Mesenteric fat pad (tissue), 1 donor: ENCODE measurements around the gene TREM2. TPM values are rescaled to one million over a fixed set of nuclear protein-coding genes. Genes with fewer than 3 reads are reported as not detected.
"Not testable (repeated sequence)": the region's sequence is repeated elsewhere in the genome, so short reads cannot be mapped to it uniquely, and the experiment has no call there.

Source experiments
- DNase-seq: peaks from one replicate; pipeline ENCODE4 v3.0.0-alpha.2; 2020; ENCODE audit warnings: low spot score
- long read RNA-seq: library from polyadenylated mRNA; unstranded; transcript quantifications from one replicate; pipeline ENCODE4 v2.0.0, GENCODE V29; 2020
- total RNA-seq: library from RNA; stranded (reverse); fragmentation: NEBNext Ultra II Directional; extraction: Animal tissue kit (Norgen Biotek cat#: 25700); gene quantifications from one replicate; pipeline ENCODE4 v1.2.1, GENCODE V29; 2021
- donor health status: DM: yes; HTN: yes; CAD: no.

The TREM2 gene
- total RNA-seq: 11.0 TPM
- long read RNA-seq, partial matches to known transcripts: 0 of 1 reads
- long read RNA-seq, other reads (novel, unspliced or antisense): 0 of 1 reads

DNA sequence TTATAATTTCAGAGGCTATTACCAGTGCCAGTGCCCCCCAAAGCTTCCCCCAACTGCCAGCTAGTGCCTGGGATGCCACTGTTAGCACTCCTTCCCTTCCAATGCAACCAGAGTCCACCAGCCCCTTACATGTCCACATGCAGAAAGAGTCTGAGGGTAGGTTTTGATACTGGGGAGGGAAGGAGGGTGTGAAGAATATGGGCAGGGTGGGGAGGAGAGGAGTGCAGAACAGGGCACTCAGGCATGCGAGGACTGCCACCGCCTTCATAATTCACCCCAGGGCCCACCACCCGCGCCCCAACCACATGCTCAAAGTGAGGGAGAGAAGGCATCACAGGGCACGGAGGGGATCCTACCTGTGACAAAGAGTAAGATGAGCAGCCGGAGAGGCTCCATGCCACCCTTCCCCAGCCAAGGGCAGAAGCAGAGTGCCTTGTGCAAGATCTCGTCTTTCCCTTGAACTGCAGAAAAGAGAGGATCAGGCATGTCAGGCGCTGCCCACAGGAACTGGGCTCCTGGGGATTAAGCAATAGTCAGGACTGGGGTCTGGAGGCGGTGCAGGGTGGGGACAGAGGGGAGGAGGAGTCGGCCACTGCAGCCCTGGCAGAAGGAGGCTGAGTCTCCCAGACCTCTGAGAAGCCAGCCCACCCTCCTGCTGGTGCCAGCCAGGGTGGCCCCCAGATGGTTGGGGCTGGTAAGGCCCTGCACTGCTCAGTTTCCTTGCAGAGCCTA lies at the start of gene TREM2:
Gene TREM2 (minus strand): TSS at position 430 of the 732 bp plus-strand sequence. CDS start 34 bp downstream, at position 396.
- no peak for DNase-seq

DNA sequence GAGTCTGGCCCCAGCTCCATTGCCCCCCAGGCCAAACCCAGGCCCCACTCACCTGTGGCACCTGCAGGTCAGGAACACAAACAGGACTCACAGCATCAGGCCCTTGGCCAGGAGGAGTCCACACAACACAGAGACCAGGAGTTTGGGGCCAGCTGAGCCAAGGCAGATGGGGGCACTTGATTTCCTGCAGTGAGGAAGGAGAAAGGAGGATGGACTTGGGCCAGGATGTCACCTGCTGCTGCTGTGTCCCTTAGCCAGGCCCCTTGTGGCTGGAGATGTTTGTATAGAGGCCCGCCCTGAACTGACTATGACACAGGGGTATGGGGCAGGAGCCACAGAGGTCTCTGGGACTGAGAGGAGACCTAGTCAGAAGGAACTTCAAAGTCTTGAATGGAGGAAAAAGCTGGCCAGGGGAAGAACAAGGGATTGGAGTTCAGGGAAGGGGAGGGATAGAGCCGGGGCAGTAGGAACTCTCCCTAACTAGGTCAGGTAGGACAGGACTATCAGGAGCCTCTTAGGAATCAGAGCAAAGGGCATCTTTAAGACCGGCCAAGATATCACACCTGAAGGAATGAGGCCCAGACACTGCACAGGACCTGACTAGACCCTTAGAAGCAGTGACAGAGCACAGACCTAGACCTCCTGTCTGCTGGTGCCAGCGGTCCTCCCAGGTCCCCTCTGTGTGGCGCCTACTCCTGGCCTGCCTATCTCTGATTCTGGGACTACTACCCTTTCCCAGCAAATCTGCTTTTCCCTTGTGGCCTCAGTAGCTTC lies 46.8 kb upstream of the TREM2 start:
- peak; percentile 72 for DNase-seq

DNA sequence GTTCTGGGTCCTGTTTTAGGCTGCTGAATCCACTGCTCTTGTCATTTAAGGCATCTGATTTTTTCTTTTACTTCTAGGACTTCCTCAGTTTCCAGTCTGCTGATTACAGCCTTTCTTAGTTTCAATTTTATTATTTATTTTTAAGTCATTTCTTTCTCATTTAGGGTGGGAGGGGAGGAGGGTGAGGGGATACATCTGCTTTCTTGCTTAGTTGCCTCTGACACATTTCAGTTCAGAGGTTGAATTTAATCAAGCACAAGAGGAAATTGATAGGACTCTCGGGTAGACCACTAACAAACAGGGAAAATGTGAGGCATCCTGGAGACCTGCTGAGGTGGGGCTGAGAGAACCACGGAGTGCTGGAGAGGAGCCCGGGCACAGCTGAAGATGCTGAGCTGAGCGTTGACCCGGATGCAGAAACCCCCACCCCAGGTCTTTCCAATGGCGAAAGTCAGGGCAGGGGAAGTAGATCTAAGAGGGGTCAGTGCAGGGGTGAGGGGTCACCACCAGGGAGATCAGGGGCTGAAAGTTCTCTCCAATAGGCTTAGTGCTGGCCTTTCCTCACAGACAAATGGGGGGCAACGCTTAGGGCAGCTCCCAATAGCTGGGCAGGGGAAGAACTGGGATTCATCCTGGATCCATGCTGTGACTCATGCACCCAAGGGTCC lies 45.7 kb upstream of the TREM2 start:
- DNase-seq: peak; percentile 67

DNA sequence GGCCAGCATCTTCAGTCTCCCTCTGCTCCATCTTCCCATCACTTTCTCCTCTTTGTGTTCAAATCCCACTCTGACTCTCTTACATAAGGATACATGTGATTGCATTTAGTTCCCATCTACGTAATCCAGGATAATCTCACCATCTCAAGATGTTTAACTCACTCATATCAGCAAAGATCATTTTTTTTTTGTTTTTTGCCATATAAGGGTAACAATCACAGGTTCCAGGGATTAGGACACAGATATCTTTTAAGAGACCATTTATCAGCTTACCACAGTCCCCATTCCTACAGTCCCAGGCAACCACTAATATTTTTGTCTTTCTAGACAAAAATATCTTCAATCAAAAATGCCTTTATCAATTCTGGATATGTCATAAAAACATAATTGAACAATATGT lies 41.2 kb upstream of the TREM2 start:
- DNase-seq: no peak

DNA sequence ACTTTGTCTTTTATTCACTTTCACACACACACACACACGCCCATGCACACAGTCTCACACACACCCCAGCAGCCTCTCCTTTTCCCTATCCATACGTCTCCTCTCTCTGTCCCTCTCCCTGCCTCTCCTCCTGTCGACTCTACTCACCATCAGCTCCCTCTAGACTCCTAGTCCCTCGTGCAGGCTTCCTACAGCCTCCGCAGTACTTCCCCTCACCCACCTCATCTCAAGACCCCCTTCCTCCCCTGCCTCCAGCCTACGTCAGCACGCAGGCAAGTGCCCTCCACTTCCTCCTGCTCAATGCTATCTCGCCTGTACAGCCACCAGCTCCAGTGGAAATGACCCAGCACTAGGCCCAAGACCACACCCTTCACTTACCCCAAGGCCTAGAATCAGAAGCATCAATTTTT lies 38.9 kb upstream of the TREM2 start:
- peak; percentile 41 for DNase-seq

DNA sequence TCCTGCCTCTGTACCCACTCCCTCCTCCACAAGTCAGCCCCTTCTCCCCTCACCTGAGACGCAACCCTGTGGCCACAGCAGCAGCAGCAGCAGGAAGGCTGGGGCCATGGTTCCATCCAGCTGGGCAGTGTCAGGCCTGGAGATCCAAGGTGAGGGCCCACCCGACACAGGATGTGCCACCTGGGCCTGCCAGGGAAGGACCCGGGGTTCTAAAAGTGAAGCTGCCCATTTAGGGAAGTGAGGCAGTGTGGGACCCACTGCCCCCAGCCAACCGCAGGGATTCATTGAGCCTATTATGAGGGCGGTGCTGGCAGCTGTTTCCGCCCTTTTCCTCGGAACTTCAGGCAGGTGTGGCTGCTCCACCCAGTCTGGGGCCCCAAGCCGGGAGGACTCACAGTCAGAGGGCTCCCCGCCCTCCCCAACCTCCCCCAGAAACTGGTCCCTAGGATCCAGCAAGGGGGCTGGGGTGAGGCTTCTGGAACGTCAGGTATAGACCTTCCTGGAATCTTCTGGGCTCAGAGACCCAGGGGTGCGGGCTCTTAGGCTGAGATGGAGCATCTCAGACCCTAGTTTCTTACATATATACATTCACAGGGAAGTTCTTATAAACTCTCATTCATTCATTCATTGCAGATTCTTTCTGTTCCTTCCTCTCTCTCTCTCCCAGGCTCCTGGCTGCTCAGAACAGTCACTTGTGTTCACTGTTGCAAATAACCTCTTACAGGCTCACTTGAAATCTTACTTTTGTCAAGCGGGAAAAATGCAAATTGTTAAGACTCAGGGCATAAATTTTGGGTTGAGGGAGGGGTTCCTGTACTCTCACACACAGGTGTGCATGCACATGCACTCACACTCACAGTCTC lies 38.2 kb upstream of the TREM2 start, which contains the start of gene TREML2:
Gene TREML2 (minus strand): TSS at position 249 of the 863 bp plus-strand sequence. CDS start 141 bp downstream, at position 108.
- peak; percentile 59 for DNase-seq

DNA sequence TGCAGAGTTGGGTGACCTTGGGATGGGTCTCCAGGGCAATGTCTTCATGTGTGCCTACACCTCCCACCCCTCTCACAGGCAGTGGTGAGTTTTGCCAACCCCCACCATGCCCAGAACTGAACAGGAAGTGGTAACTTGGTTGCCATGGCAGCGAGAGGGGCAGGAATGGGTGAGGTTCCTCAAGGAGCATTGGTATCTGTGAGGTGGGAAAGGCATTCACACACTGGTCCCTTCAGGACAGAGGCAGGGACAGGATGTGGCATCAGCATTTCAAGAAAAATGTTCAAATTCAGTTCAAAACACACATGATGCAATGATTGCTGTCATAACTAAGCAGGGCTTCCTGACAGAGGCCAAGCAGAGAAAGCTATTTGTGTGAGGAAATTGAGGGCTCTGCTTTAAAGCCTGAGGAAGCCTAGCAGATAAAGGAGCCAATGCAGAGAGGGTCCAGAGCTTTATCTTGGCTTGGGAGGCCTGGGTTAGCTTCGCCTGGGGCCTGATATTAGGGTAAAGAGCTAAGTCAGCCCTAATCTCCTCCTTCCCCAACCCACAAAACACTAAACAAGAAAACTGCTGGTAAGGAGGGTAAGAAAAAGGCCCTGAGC lies 37.5 kb upstream of the TREM2 start:
- DNase-seq: peak; percentile 74

DNA sequence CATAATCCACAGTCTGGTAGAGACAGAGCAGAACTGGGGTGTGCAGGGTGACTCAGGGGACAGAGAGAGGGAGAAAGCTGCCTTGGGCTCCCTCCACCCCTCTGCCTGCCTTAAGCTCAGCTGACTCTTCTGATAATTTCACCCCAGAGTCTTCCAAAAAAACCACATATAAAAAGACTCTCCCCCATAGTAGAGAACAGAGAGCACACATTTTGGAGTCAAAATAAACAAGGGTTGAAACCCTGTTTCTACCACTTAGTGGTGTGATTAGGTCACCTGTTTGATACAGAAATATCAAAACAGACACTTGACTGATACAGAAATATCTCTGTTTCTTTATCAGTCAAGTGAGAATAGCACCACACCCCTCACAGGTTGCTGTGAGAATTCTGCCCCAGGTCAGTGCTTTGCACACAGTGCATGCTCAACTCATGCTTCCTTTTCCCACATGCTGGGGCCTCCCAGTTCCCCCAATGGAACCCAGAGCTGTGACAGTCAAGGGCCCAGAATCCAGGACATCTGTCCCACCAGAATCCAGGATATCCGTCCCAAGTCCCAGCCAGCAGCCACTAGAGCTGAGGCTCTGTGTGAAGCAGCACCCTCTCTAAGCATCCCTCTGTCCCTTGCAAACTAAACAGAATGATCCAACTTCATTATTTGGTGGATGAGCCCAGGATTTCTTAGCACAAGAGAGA lies 36.8 kb upstream of the TREM2 start:
- peak; percentile 73 for DNase-seq

DNA sequence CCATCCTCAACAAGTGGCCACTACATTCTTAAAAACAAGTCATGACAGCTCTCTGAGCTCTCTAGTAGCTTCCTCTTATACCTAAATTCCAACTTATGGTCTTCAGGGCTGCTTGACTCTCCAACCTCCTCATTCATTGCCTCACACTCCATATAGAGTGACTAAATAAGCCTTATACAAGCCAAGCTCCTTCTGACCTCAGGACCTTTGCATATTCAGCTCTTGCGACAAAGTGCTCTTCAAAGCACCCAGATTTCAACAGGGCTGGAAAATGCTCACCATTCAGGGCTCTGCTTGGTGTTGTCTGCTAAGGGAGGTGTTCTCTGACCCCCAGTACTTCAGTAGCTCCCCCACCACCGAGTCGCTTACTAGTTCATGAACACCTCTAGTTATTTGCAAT lies 34.3 kb upstream of the TREM2 start:
- no peak for DNase-seq

DNA sequence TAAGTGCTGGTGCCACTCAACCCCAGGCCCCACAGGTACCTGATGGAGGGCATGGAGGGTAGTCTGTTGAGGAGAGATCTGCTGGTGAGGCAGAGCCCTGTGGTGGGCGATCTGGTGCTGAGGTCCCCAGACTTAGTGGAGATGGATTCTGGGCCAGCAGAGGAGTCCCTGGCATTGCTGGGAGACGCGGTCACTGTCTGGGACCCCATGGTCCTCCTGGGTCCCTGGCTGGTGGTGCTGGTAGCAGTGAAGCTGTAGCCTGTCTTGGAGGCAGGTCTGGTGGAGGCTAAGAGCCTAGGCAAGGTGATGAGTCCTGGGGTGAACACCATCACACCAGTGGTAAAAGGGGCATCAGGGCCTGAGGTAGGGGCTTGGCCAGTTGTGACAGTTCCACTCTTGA lies 31.5 kb upstream of the TREM2 start:
- no peak for DNase-seq

DNA sequence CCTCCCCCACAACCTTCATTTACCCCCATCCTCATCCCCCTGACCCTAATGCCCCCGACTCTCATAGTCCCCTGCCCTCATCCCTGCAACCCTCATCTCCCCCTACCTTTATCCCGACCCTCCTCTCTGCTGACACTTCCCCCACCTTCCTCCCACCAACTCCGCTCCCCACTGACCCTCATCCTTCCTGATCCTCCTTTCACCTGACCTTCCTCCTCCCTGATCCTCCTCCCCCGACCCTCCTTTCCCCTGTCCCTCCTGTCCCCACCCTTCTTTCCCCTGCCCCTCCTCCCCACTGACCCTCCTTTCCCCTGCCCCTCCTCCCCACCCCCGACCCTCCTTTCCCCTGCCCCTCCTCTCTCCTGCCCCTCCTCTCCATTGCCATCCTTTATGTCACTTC lies 31.0 kb upstream of the TREM2 start:
- no peak for DNase-seq

DNA sequence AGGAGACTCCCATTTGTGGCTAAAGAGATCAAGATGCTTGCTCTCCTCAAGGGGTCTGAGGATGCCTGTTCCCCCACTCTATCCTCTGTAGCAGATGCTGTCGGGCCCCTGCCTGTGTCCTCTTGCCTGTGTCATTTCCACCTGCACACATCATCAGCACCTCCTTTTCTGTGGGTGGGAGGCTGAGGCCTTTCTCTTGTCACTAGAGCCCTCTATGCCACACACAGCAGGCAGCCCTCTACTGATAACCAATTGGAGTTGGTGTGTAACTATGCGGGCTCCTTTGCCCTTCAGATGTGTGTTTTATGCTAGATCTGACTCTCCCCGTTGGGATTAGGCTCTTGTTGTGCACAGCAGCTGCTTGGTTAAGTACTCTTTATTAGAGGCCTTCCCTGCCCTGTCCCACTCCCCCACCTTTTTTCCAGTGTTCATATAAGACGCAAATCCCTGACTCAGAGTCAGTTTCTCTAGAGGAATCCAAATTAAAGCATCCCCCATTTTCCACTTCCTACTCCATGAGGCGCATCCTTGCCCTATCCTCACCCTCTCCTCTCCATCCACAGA lies 30.3 kb upstream of the TREM2 start:
- no peak for DNase-seq

DNA sequence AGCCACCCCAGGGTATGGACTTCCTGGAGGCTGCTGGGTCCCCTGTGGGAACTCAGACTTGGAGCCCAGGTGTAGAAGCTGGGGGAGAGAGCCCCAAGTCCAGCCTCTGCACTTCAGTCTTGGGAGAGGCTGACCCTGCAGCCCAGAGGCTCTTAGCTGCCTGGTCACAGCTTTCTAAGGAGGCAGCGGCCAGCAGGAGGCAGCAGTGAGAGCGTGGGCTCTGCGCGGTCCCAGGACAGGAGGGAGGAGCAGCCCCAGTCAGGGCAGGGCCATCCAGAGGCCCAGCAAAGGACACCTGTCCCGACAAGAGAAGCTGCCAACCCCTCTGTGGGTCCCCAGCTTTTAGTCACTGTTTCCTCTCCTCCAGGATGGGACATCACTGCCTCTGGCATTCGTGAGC lies 28.7 kb upstream of the TREM2 start:
- no peak for DNase-seq

DNA sequence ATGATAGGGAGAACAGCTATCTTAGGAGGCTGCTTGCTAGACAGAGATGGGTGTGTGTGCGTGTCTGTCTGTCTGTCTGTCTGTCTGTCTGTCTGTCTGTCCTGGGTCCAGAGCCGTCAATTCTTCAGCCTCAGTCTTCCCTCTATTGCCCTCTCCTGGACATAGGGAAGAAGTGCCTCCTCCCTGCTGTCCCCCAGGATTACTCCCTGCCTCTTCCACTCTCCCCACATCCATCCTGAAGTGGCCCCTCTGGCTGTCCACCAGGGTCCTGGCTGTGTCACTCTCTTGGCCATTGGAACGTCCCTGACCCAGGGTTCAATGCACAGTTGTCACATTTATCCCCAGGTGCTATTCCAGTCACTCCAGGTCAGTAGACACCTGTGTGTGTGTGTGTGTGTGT lies 27.9 kb upstream of the TREM2 start:
- no peak for DNase-seq

DNA sequence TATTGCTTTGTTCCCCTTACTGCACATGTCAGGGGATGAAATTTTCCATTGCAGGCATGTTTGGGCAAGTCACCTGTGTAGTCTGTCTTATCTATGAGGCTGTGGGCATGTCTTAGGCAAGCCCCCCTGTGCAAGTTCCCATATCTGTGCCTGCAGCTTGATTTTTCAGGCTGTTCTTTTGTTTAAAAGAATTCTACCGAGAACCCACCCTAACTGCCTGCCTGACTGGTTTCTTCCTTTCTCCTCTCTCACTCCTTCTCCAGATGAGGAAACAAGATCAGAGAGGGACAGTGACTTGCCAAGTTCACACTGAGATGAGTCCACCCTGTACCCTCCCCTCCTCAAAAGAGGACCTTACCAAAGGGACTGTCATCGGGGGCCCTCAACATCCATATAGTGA lies 27.1 kb upstream of the TREM2 start:
- DNase-seq: no peak

DNA sequence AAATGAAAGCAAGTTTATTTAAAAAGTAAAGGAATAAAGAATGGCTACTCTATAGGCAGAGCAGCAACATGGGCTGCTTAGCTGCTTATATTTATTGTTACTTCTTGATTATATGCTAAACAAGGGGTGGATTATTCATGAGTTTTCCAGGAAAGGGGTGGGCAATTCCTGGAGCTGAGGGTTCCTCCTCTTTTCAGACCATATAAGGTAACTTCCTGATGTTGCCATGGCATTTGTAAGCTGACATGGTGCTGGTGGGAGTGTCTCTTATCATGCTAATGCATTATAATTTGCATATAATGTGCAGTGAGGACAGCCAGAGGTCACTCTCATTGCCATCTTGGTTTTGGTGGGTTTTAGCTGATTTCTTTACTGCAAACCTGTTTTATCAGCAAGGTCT lies 26.1 kb upstream of the TREM2 start:
- not testable (repeated sequence) for DNase-seq

DNA sequence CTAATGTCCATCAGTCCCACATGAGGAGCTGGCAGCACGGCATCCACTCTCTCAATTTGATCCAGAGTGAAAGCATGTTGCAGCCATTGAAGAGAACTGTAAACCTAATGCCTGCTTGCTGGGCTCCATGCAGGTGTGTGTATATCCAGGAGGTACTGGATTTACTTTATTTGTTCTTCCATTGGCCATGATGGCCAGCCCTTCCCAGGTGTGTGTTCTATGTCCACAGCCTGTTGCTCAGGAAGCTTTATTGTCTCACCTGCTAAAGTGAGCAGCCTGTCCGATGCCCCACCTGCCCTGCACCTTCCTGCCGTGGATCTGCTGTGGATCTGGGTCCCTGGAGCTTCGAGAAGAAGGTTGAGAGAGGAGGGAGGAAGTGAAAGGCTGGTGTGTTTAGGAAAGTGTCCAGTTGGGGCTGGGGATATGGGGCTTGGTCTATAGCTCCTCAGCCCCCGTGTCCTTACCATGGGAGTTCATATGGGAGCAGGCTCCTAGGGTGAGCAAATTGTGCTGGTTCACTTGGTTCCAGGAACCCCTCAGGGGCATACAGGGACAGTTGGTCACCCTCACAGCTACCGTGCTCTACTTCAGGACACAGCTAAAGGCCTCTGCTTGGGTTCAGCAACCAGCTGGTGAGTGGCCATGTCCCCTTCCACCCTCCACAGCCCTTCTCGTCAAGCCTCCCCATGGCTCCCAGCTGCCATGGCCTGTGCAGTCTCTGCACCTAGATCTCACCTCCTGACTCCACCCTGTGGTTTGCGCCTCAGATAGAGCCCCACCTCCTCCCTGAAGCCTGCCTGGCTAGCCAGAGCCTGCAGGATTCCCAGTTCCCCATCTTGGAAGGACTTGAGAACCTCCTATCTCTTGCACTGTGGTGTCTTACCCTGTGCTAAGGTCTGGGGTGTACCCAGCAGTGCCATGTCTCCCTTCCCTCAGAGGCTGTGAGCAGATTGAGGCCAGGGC lies 25.3 kb upstream of the TREM2 start:
- DNase-seq: no peak

DNA sequence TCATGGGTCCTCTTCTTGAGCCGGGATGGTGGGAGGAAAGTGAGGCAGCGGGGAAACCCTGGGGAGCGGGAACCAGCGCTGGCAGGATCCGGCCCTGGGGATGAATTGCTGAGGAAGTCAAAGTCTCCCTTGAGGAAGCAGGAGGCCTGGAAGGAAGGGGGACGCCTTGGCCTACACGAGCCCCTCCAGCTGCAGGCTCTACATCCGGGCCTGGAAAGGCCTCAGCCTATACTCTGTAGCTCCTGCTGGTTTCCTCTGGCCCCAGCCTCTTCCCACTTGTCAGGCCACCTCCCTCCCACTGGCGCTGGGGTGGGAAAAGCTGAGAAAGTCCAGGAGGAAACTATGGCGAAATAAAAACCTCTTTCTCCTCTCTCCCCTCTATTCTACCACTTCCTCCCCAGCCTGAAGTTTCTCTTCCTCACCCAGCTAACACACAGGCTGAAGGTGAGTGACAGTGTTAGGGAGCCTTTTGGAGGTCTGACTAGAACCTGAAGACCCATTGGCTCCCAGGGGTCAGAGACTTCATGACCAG lies 23.2 kb upstream of the TREM2 start:
- DNase-seq: no peak
